ENCODE data around the gene FBXO10. TPM values are rescaled to one million over a fixed set of nuclear protein-coding genes. Genes with fewer than 3 reads are reported as not detected.

The FBXO10 gene
- total RNA-seq, 4 donors from 2014 or later: 5.1 to 10.5 (median 7.2) TPM

GRCh38 chr9:37596504-37596903 lies 20.3 kb upstream of the FBXO10 start:
- peaks cover 13% of the 10 kb centered on the region for H3K27me3 ChIP-seq
- H3K9me3 ChIP-seq: no peaks in the 10 kb centered on the region
- WGBS, 2 donors (ENCODE audit: low coverage in 1 of 2): 47 to 71% methylated on average over 2 of the region's 2 CpGs
- no peak overlapping the region for H3K27ac ChIP-seq
- H3K4me1 ChIP-seq: peaks cover 0 to 20% (median 4%) of the 10 kb centered on the region in 3 donors
- no peak for ATAC-seq
- no peak overlapping the region for H3K4me3 ChIP-seq
- no peaks in the 10 kb centered on the region for H3K36me3 ChIP-seq
- TF ChIP-seq POLR2A (IDR thresholded peaks at IDR 0.05): no peak
- TF ChIP-seq, protein P1, sequence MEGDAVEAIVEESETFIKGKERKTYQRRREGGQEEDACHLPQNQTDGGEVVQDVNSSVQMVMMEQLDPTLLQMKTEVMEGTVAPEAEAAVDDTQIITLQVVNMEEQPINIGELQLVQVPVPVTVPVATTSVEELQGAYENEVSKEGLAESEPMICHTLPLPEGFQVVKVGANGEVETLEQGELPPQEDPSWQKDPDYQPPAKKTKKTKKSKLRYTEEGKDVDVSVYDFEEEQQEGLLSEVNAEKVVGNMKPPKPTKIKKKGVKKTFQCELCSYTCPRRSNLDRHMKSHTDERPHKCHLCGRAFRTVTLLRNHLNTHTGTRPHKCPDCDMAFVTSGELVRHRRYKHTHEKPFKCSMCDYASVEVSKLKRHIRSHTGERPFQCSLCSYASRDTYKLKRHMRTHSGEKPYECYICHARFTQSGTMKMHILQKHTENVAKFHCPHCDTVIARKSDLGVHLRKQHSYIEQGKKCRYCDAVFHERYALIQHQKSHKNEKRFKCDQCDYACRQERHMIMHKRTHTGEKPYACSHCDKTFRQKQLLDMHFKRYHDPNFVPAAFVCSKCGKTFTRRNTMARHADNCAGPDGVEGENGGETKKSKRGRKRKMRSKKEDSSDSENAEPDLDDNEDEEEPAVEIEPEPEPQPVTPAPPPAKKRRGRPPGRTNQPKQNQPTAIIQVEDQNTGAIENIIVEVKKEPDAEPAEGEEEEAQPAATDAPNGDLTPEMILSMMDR (IDR thresholded peaks at IDR 0.05): no peak
- TF ChIP-seq POLR2AphosphoS5 (IDR thresholded peaks at IDR 0.05): no peak
- TF ChIP-seq EP300 (IDR thresholded peaks at IDR 0.05): no peak

GRCh38 chr9:37593883-37594448 lies 17.8 kb upstream of the FBXO10 start:
- H3K9me3 ChIP-seq: no peaks in the 10 kb centered on the region
- H3K36me3 ChIP-seq: peaks cover 0 to 2% of the 10 kb centered on the region in 2 donors
- peak overlapping the region in 2 of 4 donors; percentile 29 to 62 for H3K27ac ChIP-seq
- H3K4me1 ChIP-seq: peaks cover 0 to 40% (median 15%) of the 10 kb centered on the region in 3 donors
- H3K4me3 ChIP-seq: no peak overlapping the region
- H3K27me3 ChIP-seq: peaks cover 8% of the 10 kb centered on the region
- ATAC-seq: no peak
- TF ChIP-seq, protein P1 (IDR thresholded peaks at IDR 0.05): no peak
- TF ChIP-seq POLR2AphosphoS5 (IDR thresholded peaks at IDR 0.05): no peak
- no peak for TF ChIP-seq EP300 (IDR thresholded peaks at IDR 0.05)
- no peak for TF ChIP-seq POLR2A (IDR thresholded peaks at IDR 0.05)
- WGBS, 2 donors (ENCODE audit: low coverage in 1 of 2): 79 to 80% methylated on average over 5 to 6 of the region's 6 CpGs

- 0% methylated on average over 6 to 8 of the region's 72 CpGs for WGBS, 2 donors (ENCODE audit: low coverage in 1 of 2)
Measured at GRCh38 chr9:37592108-37592951, 16.1 kb upstream of the FBXO10 start, which contains the start of gene TOMM5. TOMM5 (minus strand) TSS chr9:37592597; CDS start chr9:37592532, 65 bp downstream.

GRCh38 chr9:37587521-37587920 lies 11.3 kb upstream of the FBXO10 start:
- Histone ChIP-seq H3K27ac (no peak overlapping the region), H3K9me3 (no peaks in the 10 kb centered on the region), H3K27me3 (no peaks in the 10 kb centered on the region), H3K4me3 (no peak overlapping the region), H3K4me1 (peaks cover 0 to 29% (median 11%) of the 10 kb centered on the region in 3 donors), H3K36me3 (peaks cover 3 to 63% of the 10 kb centered on the region in 2 donors)
- ATAC-seq: no peak
- WGBS, 2 donors (ENCODE audit: low coverage in 1 of 2): 42 to 64% methylated on average over 2 to 4 of the region's 4 CpGs
- no peak for TF ChIP-seq POLR2A (IDR thresholded peaks at IDR 0.05)
- TF ChIP-seq, protein P1 (IDR thresholded peaks at IDR 0.05): no peak
- no peak for TF ChIP-seq EP300 (IDR thresholded peaks at IDR 0.05)
- no peak for TF ChIP-seq POLR2AphosphoS5 (IDR thresholded peaks at IDR 0.05)

More at GRCh38 chr9:37592108-37592951, 16.1 kb upstream of the FBXO10 start, which contains the start of gene TOMM5:
- Histone ChIP-seq H3K36me3 (peaks cover 0 to 18% of the 10 kb centered on the region in 2 donors), H3K9me3 (no peaks in the 10 kb centered on the region), H3K27ac (peak within 1 kb of the TSS; percentile 55 to 89 (median 88)), H3K4me1 (peaks cover 0 to 40% (median 15%) of the 10 kb centered on the region in 3 donors), H3K27me3 (peaks cover 3% of the 10 kb centered on the region), H3K4me3 (peak within 1 kb of the TSS; percentile 73 to 85)
- TF ChIP-seq, protein P1 (IDR thresholded peaks at IDR 0.05): no peak
- TF ChIP-seq POLR2A (IDR thresholded peaks at IDR 0.05) (peak; percentile 75 to 83), POLR2AphosphoS5 (IDR thresholded peaks at IDR 0.05) (peak; percentile 98), EP300 (IDR thresholded peaks at IDR 0.05) (no peak)
- peak; percentile 96 for ATAC-seq
